Measurements from ENCODE around the gene NAV3.

GRCh38 chr12:77788231-77789168 lies 42.2 kb upstream of the NAV3 start:
- TF ChIP-seq CTCF (conservative IDR thresholded peaks at IDR 0.05; ENCODE audit: low read depth, low read length) (no peak), EZH2 (IDR thresholded peaks at IDR 0.05; ENCODE audit: low read length, unreplicated experiment) (no peak), EZH2phosphoT487 (IDR thresholded peaks at IDR 0.05; ENCODE audit: borderline replicate concordance, low read length) (no peak)

All from PC-3 (cell line).